H9 (cell line): ENCODE data around the gene AKAP9. TPM values are rescaled to one million over a fixed set of nuclear protein-coding genes. Genes with fewer than 3 reads are reported as not detected.

Experiments
- DNase-seq: peaks from one replicate; pipeline ENCODE4 v3.0.0-alpha.2; 2017
- H2AFZ ChIP-seq: one replicate; pipeline ENCODE4 v1.6.1; 2013; ENCODE audit warnings: mild to moderate bottlenecking, low read length, control low read depth, moderate library complexity
- H2AK5ac ChIP-seq: 2 replicates; pipeline ENCODE4 v1.6.1; 2013; ENCODE audit warnings: low read length, control low read depth, mixed read lengths; ENCODE audit not compliant: insufficient read length
- H2BK120ac ChIP-seq: one replicate; pipeline ENCODE4 v1.6.1; 2013; ENCODE audit warnings: low read depth, mild to moderate bottlenecking, low read length, control low read depth, inconsistent platforms; ENCODE audit not compliant: poor library complexity, severe bottlenecking
- H2BK12ac ChIP-seq: 2 replicates; pipeline ENCODE4 v1.6.1; 2013; ENCODE audit warnings: low read length, control low read depth, mixed read lengths, low read depth; ENCODE audit not compliant: insufficient read length
- H2BK15ac ChIP-seq: 2 replicates; pipeline ENCODE4 v1.6.1; 2013; ENCODE audit warnings: low read depth, low read length, control low read depth
- H2BK20ac ChIP-seq: one replicate; pipeline ENCODE4 v1.6.1; 2013; ENCODE audit warnings: low read depth, mild to moderate bottlenecking, low read length, control low read depth, inconsistent platforms; ENCODE audit not compliant: poor library complexity, severe bottlenecking
- H2BK5ac ChIP-seq: 2 replicates; pipeline ENCODE4 v1.6.1; 2013; ENCODE audit warnings: low read length, control low read depth, mixed read lengths; ENCODE audit not compliant: insufficient read length
- H3K14ac ChIP-seq: 2 replicates; pipeline ENCODE4 v1.6.1; 2013; ENCODE audit warnings: low read length, control low read depth; ENCODE audit not compliant: insufficient read depth
- H3K18ac ChIP-seq: 2 replicates; pipeline ENCODE4 v1.6.1; 2013; ENCODE audit warnings: low read depth, mild to moderate bottlenecking, mixed read lengths, low read length, control low read depth; ENCODE audit not compliant: insufficient read length
- H3K23ac ChIP-seq: 2 replicates; pipeline ENCODE4 v1.6.1; 2013; ENCODE audit warnings: low read length, control low read depth, mixed read lengths, low read depth; ENCODE audit not compliant: insufficient read length
- H3K23me2 ChIP-seq: 2 replicates; pipeline ENCODE4 v1.6.1; 2013; ENCODE audit warnings: low read depth, mild to moderate bottlenecking, mixed read lengths, low read length, control low read depth; ENCODE audit not compliant: insufficient read length, poor library complexity, severe bottlenecking
- H3K27ac ChIP-seq: 2 replicates; pipeline ENCODE4 v1.5.1; 2013; ENCODE audit warnings: low read length, control low read depth, mixed read lengths, low read depth; ENCODE audit not compliant: insufficient read length
- H3K27me3 ChIP-seq: 2 replicates; pipeline ENCODE4 v1.6.1; 2013; ENCODE audit warnings: low read length, control low read depth, inconsistent platforms; ENCODE audit not compliant: insufficient read depth
- H3K4ac ChIP-seq: 2 replicates; pipeline ENCODE4 v1.6.1; 2013; ENCODE audit warnings: low read depth, mild to moderate bottlenecking, control low read depth, inconsistent platforms, low read length, moderate library complexity
- H3K4me1 ChIP-seq: 2 replicates; pipeline ENCODE4 v1.6.1; 2013; ENCODE audit warnings: low read length, control low read depth, inconsistent platforms; ENCODE audit not compliant: insufficient read depth
- H3K4me2 ChIP-seq: 2 replicates; pipeline ENCODE4 v1.6.1; 2013; ENCODE audit warnings: low read length, control low read depth, mixed read lengths; ENCODE audit not compliant: insufficient read length, insufficient read depth
- H3K56ac ChIP-seq: 2 replicates; pipeline ENCODE4 v1.6.1; 2013; ENCODE audit warnings: low read depth, mild to moderate bottlenecking, mixed read lengths, low read length, control low read depth; ENCODE audit not compliant: insufficient read length
- H3K79me1 ChIP-seq: 2 replicates; pipeline ENCODE4 v1.6.1; 2013; ENCODE audit warnings: low read depth, mild to moderate bottlenecking, moderate library complexity, low read length, control low read depth, inconsistent platforms; ENCODE audit not compliant: insufficient read depth, poor library complexity, severe bottlenecking
- H3K79me2 ChIP-seq: 2 replicates; pipeline ENCODE4 v1.6.1; 2013; ENCODE audit warnings: low read length, control low read depth, inconsistent platforms; ENCODE audit not compliant: insufficient read depth
- H3K9ac ChIP-seq: 2 replicates; pipeline ENCODE4 v1.6.1; 2013; ENCODE audit warnings: low read length, control low read depth, mixed read lengths; ENCODE audit not compliant: insufficient read length; ENCODE audit errors: extremely low read depth
- H3K9me3 ChIP-seq: one replicate; pipeline ENCODE4 v1.6.1; 2013; ENCODE audit warnings: low read depth, low read length, inconsistent platforms; ENCODE audit not compliant: control insufficient read depth
- H3T11ph ChIP-seq: one replicate; pipeline ENCODE4 v1.6.1; 2013; ENCODE audit warnings: mild to moderate bottlenecking, low read length, control low read depth, inconsistent platforms
- H4K20me1 ChIP-seq: one replicate; pipeline ENCODE4 v1.6.1; 2013; ENCODE audit not compliant: control insufficient read depth, insufficient read length, insufficient read depth
- H4K5ac ChIP-seq: 2 replicates; pipeline ENCODE4 v1.6.1; 2013; ENCODE audit warnings: low read depth, mild to moderate bottlenecking, mixed read lengths, low read length, control low read depth; ENCODE audit not compliant: insufficient read length
- H4K8ac ChIP-seq: replicated peaks from 2 replicates; pipeline ENCODE4 v1.6.1; 2013; ENCODE audit warnings: low read length, control low read depth, mixed read lengths, low read depth; ENCODE audit not compliant: insufficient read length
- H4K91ac ChIP-seq: 2 replicates; pipeline ENCODE4 v1.6.1; 2013; ENCODE audit warnings: low read depth, mild to moderate bottlenecking, moderate library complexity, mixed read lengths, low read length, control low read depth; ENCODE audit not compliant: insufficient read length
- H3K27ac Mint-ChIP-seq, 3 experiments: 2 replicates in 2 of 3; 3 replicates in 1 of 3; pipeline ENCODE4 v1.8.0; 2020 to 2021; ENCODE audit warnings: mixed read lengths in 3 of 3, mild to moderate bottlenecking in 1 of 3, moderate library complexity in 1 of 3
- H3K27me3 Mint-ChIP-seq: 2 replicates; pipeline ENCODE4 v1.8.0; 2021; ENCODE audit warnings: low read depth, mild to moderate bottlenecking, moderate library complexity, mixed read lengths
- H3K36me3 Mint-ChIP-seq, 3 experiments: 2 replicates in 2 of 3; 3 replicates in 1 of 3; pipeline ENCODE4 v1.8.0; 2020 to 2021; ENCODE audit warnings: low read depth in 3 of 3, mixed read lengths in 3 of 3; ENCODE audit not compliant: insufficient read depth in 1 of 3
- H3K4me1 Mint-ChIP-seq, 2 experiments: 2 replicates each; pipeline ENCODE4 v1.8.0; 2020; ENCODE audit warnings: mixed read lengths in 2 of 2
- H3K4me3 Mint-ChIP-seq, 2 experiments: 2 replicates in 1 of 2; 3 replicates in 1 of 2; pipeline ENCODE4 v1.8.0; 2020 to 2021; ENCODE audit warnings: mild to moderate bottlenecking in 2 of 2, mixed read lengths in 2 of 2, moderate library complexity in 1 of 2
- H3K9me3 Mint-ChIP-seq, 2 experiments: 2 replicates in 1 of 2; 3 replicates in 1 of 2; pipeline ENCODE4 v1.8.0; 2020; ENCODE audit warnings: mild to moderate bottlenecking in 2 of 2, mixed read lengths in 2 of 2, moderate library complexity in 1 of 2
- CTCF ChIP-seq: fragments of 200-600 bp; sonication (generic); conservative IDR thresholded peaks from 3 replicates; pipeline ENCODE4 v1.8.0; 2021; ENCODE audit warnings: antibody characterized with exemption, mild to moderate bottlenecking
- WGBS: extraction: QIAGEN DNeasy Blood & Tissue Kit; methylation state at CpG from one replicate; pipeline ENCODE4 v1.1.7; 2013; ENCODE audit warnings: missing lambda C conversion rate, low lambda C conversion rate, mixed read lengths; ENCODE audit not compliant: insufficient read length; ENCODE audit errors: extremely low coverage; 5-methylcytosine and 5-hydroxymethylcytosine counted together
- total RNA-seq: library from RNA; stranded (reverse); gene quantifications from 2 replicates; pipeline ENCODE4 v1.2.1, GENCODE V29; 2021

The AKAP9 gene
- total RNA-seq, 1 experiment from 2014 or later, result 22.4 TPM

DNA sequence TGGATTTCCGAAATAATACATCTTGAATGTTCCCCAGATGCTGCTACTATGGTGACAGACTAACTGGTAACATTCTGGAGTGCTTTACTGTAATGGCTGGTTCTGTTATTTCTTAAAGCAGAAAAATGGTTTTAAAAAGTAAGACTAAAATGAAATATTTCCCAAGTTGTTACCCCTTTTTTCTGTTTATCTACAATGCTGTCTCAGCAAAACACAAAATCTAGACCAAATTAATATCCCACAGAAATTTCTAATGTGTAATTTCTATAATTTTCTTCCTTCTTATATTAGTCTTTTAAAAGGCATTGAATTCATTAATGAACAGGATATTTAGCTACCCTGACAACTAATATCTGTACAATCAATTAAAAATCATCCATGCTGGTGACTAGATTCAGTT is 41.1 kb upstream of the AKAP9 start:
- DNase-seq, result no peak
- Mint-ChIP-seq H3K27me3 (no peaks in the 10 kb centered on the region), H3K27ac (no peak overlapping the region), H3K36me3 (no peaks in the 10 kb centered on the region), H3K4me3 (no peak overlapping the region), H3K4me1 (peaks cover 3 to 4% of the 10 kb centered on the region in 2 experiments; a peak in 3 of 4 replicates), H3K9me3 (no peaks in the 10 kb centered on the region; a peak in 1 of 5 replicates)
- Histone ChIP-seq H4K8ac (no peak overlapping the region), H3K4me2 (no peak overlapping the region), H3K23me2 (no peaks in the 10 kb centered on the region), H3K4ac (no peak overlapping the region), H3K18ac (no peak overlapping the region), H3K9me3 (no peaks in the 10 kb centered on the region), H3K9ac (no peak overlapping the region), H2BK12ac (no peak overlapping the region), H3K79me1 (no peaks in the 10 kb centered on the region), H2AFZ (no peak overlapping the region), H4K5ac (no peak overlapping the region), H3K56ac (no peak overlapping the region), H3T11ph (no peak overlapping the region), H2BK15ac (no peak overlapping the region), H4K91ac (no peak overlapping the region), H2AK5ac (no peak overlapping the region), H2BK20ac (no peak overlapping the region), H3K4me1 (no peaks in the 10 kb centered on the region), H3K79me2 (no peaks in the 10 kb centered on the region), H2BK120ac (no peak overlapping the region), H3K27me3 (no peaks in the 10 kb centered on the region), H2BK5ac (no peak overlapping the region), H3K23ac (no peak overlapping the region), H3K14ac (no peak overlapping the region), H4K20me1 (no peaks in the 10 kb centered on the region), H3K27ac (no peak overlapping the region)
- no peak for TF ChIP-seq CTCF
- WGBS, result no CpG with 5 or more reads among the region's 1 CpG
